Measurements from ENCODE around the gene MGST2.

DNA sequence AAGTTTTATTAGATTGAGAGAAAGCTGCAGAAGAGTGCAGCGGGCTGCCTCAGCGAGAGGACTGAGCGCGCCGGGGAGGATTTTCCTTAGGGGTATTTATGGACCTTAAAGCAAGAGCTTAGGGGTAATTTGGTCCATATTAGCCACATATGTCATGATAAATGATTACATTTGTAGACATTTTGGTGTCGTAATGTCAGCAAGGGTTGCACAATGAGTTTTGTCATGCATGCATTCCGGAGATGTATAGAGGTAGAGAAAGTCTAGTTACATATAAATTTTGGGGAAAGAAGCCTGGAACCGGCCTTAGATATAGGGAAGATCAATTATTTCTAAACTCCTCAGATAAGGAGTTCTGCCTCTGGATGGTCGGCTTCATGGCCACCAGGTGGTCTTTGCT, 10.0 kb downstream of the MGST2 start:
- TF ChIP-seq POLR2A (IDR thresholded peaks at IDR 0.05; ENCODE audit: low read length) (no peak), GATA1 (IDR thresholded peaks at IDR 0.05; ENCODE audit: low read depth, low read length) (no peak)
